ENCODE measurements around the gene ELMOD1. TPM values are rescaled to one million over a fixed set of nuclear protein-coding genes. Genes with fewer than 3 reads are reported as not detected.
"Not testable (repeated sequence)": the region's sequence is repeated elsewhere in the genome, so short reads cannot be mapped to it uniquely, and the experiment has no call there.

Gene ELMOD1
- total and polyA plus RNA-seq, 2 of the 4 experiments (the other 2 are of a cell fraction): 0.18 to 0.29 TPM

GRCh38 chr11:107577346-107577711 lies 13.6 kb upstream of the ELMOD1 start:
- no peak overlapping the region for H3K4ac ChIP-seq (ENCODE audit: low read depth, low read length)
- H4K20me1 ChIP-seq (ENCODE audit: insufficient read depth, low read length): no peaks in the 10 kb centered on the region
- no peaks in the 10 kb centered on the region for H3K27me3 ChIP-seq (ENCODE audit: control insufficient read depth, insufficient read depth, low read length)
- H3K23ac ChIP-seq (ENCODE audit: low read depth, low read length): no peak overlapping the region
- H2BK5ac ChIP-seq (ENCODE audit: low read depth, low read length, poor library complexity, severe bottlenecking): no peak overlapping the region
- no peak overlapping the region for H2BK15ac ChIP-seq (ENCODE audit: low read depth, low read length)
- ChIA-PET CTCF (no interaction called here), POLR2A (ENCODE audit: unreplicated experiment) (no interaction called here)
- no TSS peak for BruUV-seq (replicated peaks)
- H3K27ac ChIP-seq (ENCODE audit: insufficient read depth, low read length): no peak overlapping the region
- H3K36me3 ChIP-seq (ENCODE audit: control insufficient read depth, insufficient read depth, low read length): no peaks in the 10 kb centered on the region
- H3K79me1 ChIP-seq (ENCODE audit: low read depth in 1 of 2, low read length in 2 of 2): no peaks in the 10 kb centered on the region
- no peak overlapping the region for H3K4me3 ChIP-seq (ENCODE audit: insufficient read depth, low read depth, low read length)
- in situ Hi-C loops (cut with MboI; ENCODE audit: low sequenced_read_pairs) (loop anchor here (10.0 to 25.0 kb wide), 2 partner anchors 197 to 1085 kb away; partner anchors contain the start of gene DDX10), intact Hi-C loops (cut with micrococcal nuclease) (loop anchor here (2.0 kb wide), 1 partner anchor 29 kb away; no protein-coding TSS in a partner anchor), dilution Hi-C loops (cut with HindIII; ENCODE audit: low sequenced_read_pairs, unreplicated experiment) (no loop called here)
- DNase-seq (no peak), ATAC-seq (ENCODE audit: low read depth) (no peak)
- H4K91ac ChIP-seq (ENCODE audit: insufficient read depth, low read depth, low read length): no peak overlapping the region
- H2AK9ac ChIP-seq (replicated peaks; ENCODE audit: low read depth, low read length, poor library complexity): no peak overlapping the region
- H3K9ac ChIP-seq (ENCODE audit: low read depth, low read length): no peak overlapping the region
- H3K56ac ChIP-seq (ENCODE audit: extremely low read depth, insufficient read depth, low read length): no peak overlapping the region
- no peaks in the 10 kb centered on the region for H3K9me1 ChIP-seq (ENCODE audit: insufficient read depth, low read length)
- no peak overlapping the region for H2AFZ ChIP-seq (replicated peaks; ENCODE audit: low read length, poor library complexity)
- no peak overlapping the region for H3K4me2 ChIP-seq (ENCODE audit: low read depth, low read length)
- no CpG with 5 or more reads among the region's 6 CpGs for WGBS, 2 experiments (ENCODE audit: extremely low coverage in 2 of 2, insufficient read length in 1 of 2)
- no peaks in the 10 kb centered on the region for H3K9me3 ChIP-seq (ENCODE audit: control insufficient read depth, insufficient read depth, low read length)
- H4K5ac ChIP-seq (ENCODE audit: low read depth, low read length): no peak overlapping the region
- no peak for TF ChIP-seq ELK1 (IDR thresholded peaks at IDR 0.05; ENCODE audit: borderline replicate concordance, low read depth, low read length)
- TF ChIP-seq MAFK (IDR thresholded peaks at IDR 0.05; ENCODE audit: low read depth, low read length): no peak
- TF ChIP-seq CTCF (conservative IDR thresholded peaks at IDR 0.05; ENCODE audit: low read depth, low read length): no peak
- no peak for TF ChIP-seq POLR2A (IDR thresholded peaks at IDR 0.05; ENCODE audit: low read depth, low read length)
- TF ChIP-seq FOS (IDR thresholded peaks at IDR 0.05; ENCODE audit: low read depth, low read length): no peak
- TF ChIP-seq CEBPB (IDR thresholded peaks at IDR 0.05; ENCODE audit: low read depth, low read length): no peak
- no peak overlapping the region for H3K14ac ChIP-seq (replicated peaks; ENCODE audit: low read depth, low read length)
- H2AK5ac ChIP-seq (ENCODE audit: low read depth, low read length): no peak overlapping the region
- H3K18ac ChIP-seq (ENCODE audit: low read depth, low read length): no peak overlapping the region
- H2BK120ac ChIP-seq (ENCODE audit: low read depth, low read length): no peak overlapping the region
- no peak overlapping the region for H2BK20ac ChIP-seq (ENCODE audit: low read depth, low read length)
- no peaks in the 10 kb centered on the region for H3K4me1 ChIP-seq (ENCODE audit: control insufficient read depth, insufficient read depth, low read length)
- H4K8ac ChIP-seq (ENCODE audit: low read depth in 2 of 2, low read length in 2 of 2): no peak overlapping the region

DNA sequence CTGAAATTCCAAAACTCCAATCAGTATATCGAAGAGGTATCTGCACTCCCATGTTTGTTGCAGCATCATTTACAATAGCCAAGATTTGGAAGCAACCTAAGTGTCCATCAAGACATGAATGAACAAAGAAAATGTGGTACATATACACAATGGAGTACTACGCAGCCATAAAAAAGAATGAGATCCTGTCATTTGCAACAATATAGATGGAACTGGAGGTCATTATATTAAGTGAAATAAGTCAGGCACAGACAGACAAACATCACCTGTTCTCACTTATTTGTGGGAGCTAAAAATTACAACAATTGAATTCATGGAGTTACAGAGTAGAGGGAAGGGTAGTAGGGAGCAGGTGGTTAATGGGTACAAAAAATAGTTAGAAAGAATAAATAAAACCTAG lies 11.8 kb upstream of the ELMOD1 start:
- H2AFZ ChIP-seq (replicated peaks; ENCODE audit: low read length, poor library complexity); H3K23ac ChIP-seq (ENCODE audit: low read depth, low read length); H2BK5ac ChIP-seq (ENCODE audit: low read depth, low read length, poor library complexity, severe bottlenecking); H3K14ac ChIP-seq (replicated peaks; ENCODE audit: low read depth, low read length); H3K9ac ChIP-seq (ENCODE audit: low read depth, low read length); H3K9me3 ChIP-seq (ENCODE audit: control insufficient read depth, insufficient read depth, low read length); H2BK120ac ChIP-seq (ENCODE audit: low read depth, low read length); H3K4me3 ChIP-seq (ENCODE audit: insufficient read depth, low read depth, low read length); H3K27me3 ChIP-seq (ENCODE audit: control insufficient read depth, insufficient read depth, low read length); H3K36me3 ChIP-seq (ENCODE audit: control insufficient read depth, insufficient read depth, low read length); H4K5ac ChIP-seq (ENCODE audit: low read depth, low read length); DNase-seq; H3K4me2 ChIP-seq (ENCODE audit: low read depth, low read length); H4K20me1 ChIP-seq (ENCODE audit: insufficient read depth, low read length); H3K27ac ChIP-seq (ENCODE audit: insufficient read depth, low read length); H2AK5ac ChIP-seq (ENCODE audit: low read depth, low read length); H3K9me1 ChIP-seq (ENCODE audit: insufficient read depth, low read length); H3K4ac ChIP-seq (ENCODE audit: low read depth, low read length); H2BK15ac ChIP-seq (ENCODE audit: low read depth, low read length); BruUV-seq (replicated peaks); POLR2A ChIA-PET (ENCODE audit: unreplicated experiment); H3K18ac ChIP-seq (ENCODE audit: low read depth, low read length); H2BK20ac ChIP-seq (ENCODE audit: low read depth, low read length); ATAC-seq (ENCODE audit: low read depth); H2AK9ac ChIP-seq (replicated peaks; ENCODE audit: low read depth, low read length, poor library complexity); dilution Hi-C loops (cut with HindIII; ENCODE audit: low sequenced_read_pairs, unreplicated experiment); H3K4me1 ChIP-seq (ENCODE audit: control insufficient read depth, insufficient read depth, low read length); intact Hi-C loops (cut with micrococcal nuclease); H4K91ac ChIP-seq (ENCODE audit: insufficient read depth, low read depth, low read length); H3K56ac ChIP-seq (ENCODE audit: extremely low read depth, insufficient read depth, low read length); H3K79me1 ChIP-seq (ENCODE audit: low read depth in 1 of 2, low read length in 2 of 2); H4K8ac ChIP-seq (ENCODE audit: low read depth in 2 of 2, low read length in 2 of 2): not testable (repeated sequence)
- WGBS, 2 experiments (ENCODE audit: extremely low coverage in 2 of 2, insufficient read length in 1 of 2): no CpG with 5 or more reads among the region's 2 CpGs
- CTCF ChIA-PET: interaction anchor here (0.6 kb wide), 2 partner anchors 22 to 101 kb away, joined by 3 to 4 read pairs; no protein-coding TSS in a partner anchor
- in situ Hi-C loops (cut with MboI; ENCODE audit: low sequenced_read_pairs): loop anchor here (10.0 to 25.0 kb wide), 2 partner anchors 196 to 1083 kb away; partner anchors contain the start of gene DDX10
